Stomach (tissue), 9 donors: ENCODE measurements around the gene KANTR. TPM values are rescaled to one million over a fixed set of nuclear protein-coding genes. Genes with fewer than 3 reads are reported as not detected.
A peak's percentile ranks its signal among the peaks of the same experiment; 100 is the strongest.

Experiments used
- DNase-seq, 2 donors: peaks; one replicate each; pipeline versions ENCODE4 v3.0.0 to v3.0.0-alpha.2; 2013 to 2019
- H3K27ac ChIP-seq, 5 donors: fragments of 200-600 bp in 4 of 5; sonication (generic) in 4 of 5; one replicate each; pipeline ENCODE4 v1.5.1; 2013 to 2019; ENCODE audit warnings: mild to moderate bottlenecking in 1 of 5, moderate library complexity in 1 of 5
- H3K27me3 ChIP-seq, 3 donors: fragments of 200-600 bp; sonication (generic); one replicate each; pipeline ENCODE4 v1.5.1; 2017 to 2019; ENCODE audit warnings: mixed run types in 1 of 3
- H3K36me3 ChIP-seq, 4 donors: fragments of 200-600 bp; sonication (generic); 1 replicate in 3 of 4; 2 replicates in 1 of 4; pipeline ENCODE4 v1.5.1; 2016 to 2019
- H3K4me1 ChIP-seq, 4 donors: fragments of 200-600 bp; sonication (generic); one replicate each; pipeline ENCODE4 v1.5.1; 2016 to 2019
- H3K4me3 ChIP-seq, 4 donors: fragments of 200-600 bp; sonication (generic) in 3 of 4; one replicate each; pipeline ENCODE4 v1.5.1; 2016 to 2019; ENCODE audit warnings: mild to moderate bottlenecking in 1 of 4
- H3K9me3 ChIP-seq, 4 donors: fragments of 200-600 bp; sonication (generic); one replicate each; pipeline ENCODE4 v1.5.1; 2016 to 2019
- EP300 ChIP-seq: sonication (generic); formaldehyde crosslinking; IDR thresholded peaks from one replicate; pipeline ENCODE4 v1.6.1; 2017; ENCODE audit warnings: antibody characterized with exemption
- POLR2A ChIP-seq, 4 donors: fragments of 450-650 bp; IDR thresholded peaks; one replicate each; pipeline ENCODE4 v1.6.1; 2016; ENCODE audit warnings: antibody characterized with exemption in 4 of 4, control low read depth in 2 of 4, mild to moderate bottlenecking in 1 of 4, moderate library complexity in 1 of 4
- POLR2AphosphoS5 ChIP-seq, 3 donors: sonication (generic); formaldehyde crosslinking; IDR thresholded peaks; one replicate each; pipeline ENCODE4 v1.6.1; 2016; ENCODE audit warnings: antibody characterized with exemption in 3 of 3
- WGBS, 5 donors: extraction: QIAGEN DNeasy Blood & Tissue Kit in 3 of 5; methylation state at CpG; one replicate each; pipeline versions ENCODE4 v1.1.5 to v1.1.7; 2013 to 2018; 5-methylcytosine and 5-hydroxymethylcytosine counted together
- intact Hi-C: fragments of 100-400 bp; cut with DNase I; formaldehyde crosslinking; loops from one replicate; pipeline ENCODE4 v1.15.1; 2023; ENCODE audit warnings: low total_unique reads
- polyA plus RNA-seq, 3 donors: library from polyadenylated mRNA; stranded (reverse); fragments of 200-250 nt; gene quantifications; one replicate each; pipeline ENCODE4 v1.2.3, GENCODE V29; 2013
- total RNA-seq, 5 donors: library from RNA; depleted of rRNA; stranded (reverse); fragments of >200 nt; gene quantifications; one replicate each; pipeline versions ENCODE4 v1.1.0 to v1.2.3, GENCODE V29; 2014 to 2016
- TF ChIP-seq, protein P1 (sequence below), 7 experiments: fragments of 450-650 bp in 4 of 7; fragments of 200-600 bp in 3 of 7; sonication (generic) in 3 of 7; IDR thresholded peaks; one replicate each; pipeline ENCODE4 v1.5.1; 2016 to 2019; ENCODE audit warnings: antibody characterized with exemption in 7 of 7, control low read depth in 2 of 7, mild to moderate bottlenecking in 1 of 7
- donor health status: healthy with polysubstance abuse.
- donor health status: Bipolar disorder and iron deficiency.
- donor health status: healthy.

Gene KANTR
- total and polyA plus RNA-seq, 8 donors: 1.1 to 35.6 (median 8.6) TPM

DNA sequence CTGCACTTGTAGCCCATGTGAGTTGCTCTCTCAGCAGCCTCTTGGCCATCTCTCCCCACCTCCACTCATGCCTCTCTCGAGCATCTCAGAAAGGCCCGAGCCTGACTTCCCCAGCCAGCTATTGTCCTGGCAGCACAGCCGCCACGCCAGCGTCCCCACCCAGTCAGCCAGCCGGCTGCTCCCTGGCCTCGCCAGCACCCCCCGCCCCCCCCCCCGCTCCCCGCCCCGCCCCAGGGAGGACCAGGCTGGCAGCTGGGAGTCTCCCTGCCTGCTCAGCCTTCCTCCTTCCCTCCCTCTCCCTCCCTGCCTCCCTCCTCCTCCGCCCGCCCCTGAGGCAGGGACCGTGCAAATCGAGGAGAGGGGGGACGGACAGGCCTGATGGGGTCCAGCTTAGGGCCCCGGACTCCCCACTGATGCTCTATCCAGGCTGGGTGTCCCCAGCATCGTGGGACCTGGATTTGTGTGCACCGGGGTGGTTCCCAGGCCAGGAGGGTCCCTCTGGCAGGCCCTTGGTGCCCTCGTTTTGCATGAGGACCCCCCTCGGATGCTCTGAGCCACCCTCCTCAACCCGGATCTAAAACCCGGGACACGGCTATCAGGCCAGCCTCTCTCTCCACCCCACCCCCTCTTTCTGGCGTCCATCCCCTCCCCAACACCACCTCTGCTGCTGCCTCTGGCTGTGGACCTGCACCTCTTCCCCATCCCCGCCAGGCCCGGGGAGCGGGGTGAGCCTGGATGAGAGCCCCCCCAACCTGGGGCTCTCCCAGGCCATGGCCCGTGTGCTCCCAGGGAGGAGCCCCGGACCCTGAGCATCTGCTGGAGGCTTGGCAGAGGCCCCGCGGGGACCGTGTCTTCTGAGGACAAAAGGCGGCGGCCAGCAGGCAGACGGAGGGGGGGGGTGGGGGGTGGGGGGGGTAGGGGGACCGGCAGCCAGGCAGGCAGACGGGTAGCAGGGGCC, 45.5 kb upstream of the KANTR start, which contains the start of gene GPR173:
TSS of gene GPR173 (plus strand) at position 621 of the 958 bp plus-strand sequence. CDS start 27,833 bp downstream, outside the sequence.
- TF ChIP-seq POLR2AphosphoS5 (IDR thresholded peaks at IDR 0.05): no peak
- no peak for TF ChIP-seq EP300
- TF ChIP-seq, protein P1, sequence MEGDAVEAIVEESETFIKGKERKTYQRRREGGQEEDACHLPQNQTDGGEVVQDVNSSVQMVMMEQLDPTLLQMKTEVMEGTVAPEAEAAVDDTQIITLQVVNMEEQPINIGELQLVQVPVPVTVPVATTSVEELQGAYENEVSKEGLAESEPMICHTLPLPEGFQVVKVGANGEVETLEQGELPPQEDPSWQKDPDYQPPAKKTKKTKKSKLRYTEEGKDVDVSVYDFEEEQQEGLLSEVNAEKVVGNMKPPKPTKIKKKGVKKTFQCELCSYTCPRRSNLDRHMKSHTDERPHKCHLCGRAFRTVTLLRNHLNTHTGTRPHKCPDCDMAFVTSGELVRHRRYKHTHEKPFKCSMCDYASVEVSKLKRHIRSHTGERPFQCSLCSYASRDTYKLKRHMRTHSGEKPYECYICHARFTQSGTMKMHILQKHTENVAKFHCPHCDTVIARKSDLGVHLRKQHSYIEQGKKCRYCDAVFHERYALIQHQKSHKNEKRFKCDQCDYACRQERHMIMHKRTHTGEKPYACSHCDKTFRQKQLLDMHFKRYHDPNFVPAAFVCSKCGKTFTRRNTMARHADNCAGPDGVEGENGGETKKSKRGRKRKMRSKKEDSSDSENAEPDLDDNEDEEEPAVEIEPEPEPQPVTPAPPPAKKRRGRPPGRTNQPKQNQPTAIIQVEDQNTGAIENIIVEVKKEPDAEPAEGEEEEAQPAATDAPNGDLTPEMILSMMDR (IDR thresholded peaks at IDR 0.05): no peak
- no peak for TF ChIP-seq POLR2A (IDR thresholded peaks at IDR 0.05)
- peak within 1 kb of the TSS; percentile 39 to 50 (median 44) for H3K4me3 ChIP-seq
- peaks cover 0 to 15% (median 9%) of the 10 kb centered on the region in 3 donors for H3K27me3 ChIP-seq
- intact Hi-C loops: no loop called here
- H3K27ac ChIP-seq: peak within 1 kb of the TSS in 1 of 5 donors; percentile 24
- peak in 1 of 2 donors; percentile 78 for DNase-seq
- H3K36me3 ChIP-seq: no peaks in the 10 kb centered on the region
- H3K4me1 ChIP-seq: peaks cover 0 to 3% (median 0%) of the 10 kb centered on the region in 4 donors
- 0 to 33% (median 4%) methylated on average over 1 to 34 of the region's 38 CpGs for WGBS, 5 donors
- no peaks in the 10 kb centered on the region for H3K9me3 ChIP-seq

- intact Hi-C loops: no loop called here
- Histone ChIP-seq H3K4me3 (peak overlapping the region; percentile 39 to 50 (median 44)), H3K9me3 (no peaks in the 10 kb centered on the region), H3K4me1 (peaks cover 0 to 3% (median 0%) of the 10 kb centered on the region in 4 donors), H3K27me3 (peaks cover 0 to 14% (median 9%) of the 10 kb centered on the region in 3 donors), H3K36me3 (no peaks in the 10 kb centered on the region), H3K27ac (peak overlapping the region in 1 of 5 donors; percentile 24)
- WGBS, 5 donors: 0 to 47% (median 25%) methylated on average over 2 to 8 of the region's 8 CpGs
- peak in 1 of 2 donors; percentile 8 for DNase-seq
- TF ChIP-seq EP300 (no peak), POLR2AphosphoS5 (IDR thresholded peaks at IDR 0.05) (no peak), POLR2A (IDR thresholded peaks at IDR 0.05) (no peak)
- TF ChIP-seq, protein P1 (IDR thresholded peaks at IDR 0.05): no peak
Observed at GRCh38 chrX:53049127-53049517, 44.8 kb upstream of the KANTR start.

- H3K27me3 ChIP-seq: peaks cover 0 to 14% (median 9%) of the 10 kb centered on the region in 3 donors
- H3K9me3 ChIP-seq: no peaks in the 10 kb centered on the region
- no peak overlapping the region for H3K4me3 ChIP-seq
- DNase-seq: no peak
- H3K4me1 ChIP-seq: peaks cover 0 to 3% (median 0%) of the 10 kb centered on the region in 4 donors
- no peak overlapping the region for H3K27ac ChIP-seq
- no peak for TF ChIP-seq EP300
- TF ChIP-seq POLR2A (IDR thresholded peaks at IDR 0.05): no peak
- TF ChIP-seq, protein P1 (IDR thresholded peaks at IDR 0.05): no peak
- TF ChIP-seq POLR2AphosphoS5 (IDR thresholded peaks at IDR 0.05): no peak
- 65 to 83% (median 80%) methylated on average over 4 to 6 of the region's 6 CpGs for WGBS, 5 donors
- H3K36me3 ChIP-seq: no peaks in the 10 kb centered on the region
- intact Hi-C loops: no loop called here
Observed at GRCh38 chrX:53050841-53051240, 43.1 kb upstream of the KANTR start.

- 77 to 88% (median 86%) methylated on average over 6 of the region's 6 CpGs for WGBS, 5 donors
- intact Hi-C loops: no loop called here
- H3K4me3 ChIP-seq: no peak overlapping the region
- DNase-seq: no peak
- H3K27me3 ChIP-seq: no peaks in the 10 kb centered on the region
- H3K36me3 ChIP-seq: no peaks in the 10 kb centered on the region
- H3K27ac ChIP-seq: no peak overlapping the region
- H3K9me3 ChIP-seq: no peaks in the 10 kb centered on the region
- no peak for TF ChIP-seq EP300
- no peak for TF ChIP-seq POLR2A (IDR thresholded peaks at IDR 0.05)
- TF ChIP-seq, protein P1 (IDR thresholded peaks at IDR 0.05): no peak
- TF ChIP-seq POLR2AphosphoS5 (IDR thresholded peaks at IDR 0.05): no peak
- no peaks in the 10 kb centered on the region for H3K4me1 ChIP-seq
Observed at GRCh38 chrX:53055244-53055849, 38.6 kb upstream of the KANTR start.
